HepG2 (cell line): ENCODE data around the gene RSPH1. TPM values are rescaled to one million over a fixed set of nuclear protein-coding genes. Genes with fewer than 3 reads are reported as not detected.
A peak's percentile ranks its signal among the peaks of the same experiment; 100 is the strongest.

ENCODE experiments used
- ATAC-seq: fragments of 200-7000 bp; cut with Tn5 transposase; 3 replicates; pipeline ENCODE4 v1.9.1; 2020; ENCODE audit warnings: mild to moderate bottlenecking, moderate library complexity
- BruUV-seq: library from RNA; stranded (reverse); fragments of 400-500 nt; replicated peaks from 2 replicates; lab custom pipeline; 2021; lab: Mats Ljungman, UMichigan
- CTCF ChIA-PET: fragments of 300-600 bp; formaldehyde crosslinking; extraction: SDS; loops from one replicate; lab custom pipeline; 2021; ENCODE audit warnings: low total read pairs, inconsistent platforms, low intra/inter-chr PET ratio; lab: Yijun Ruan, JAX
- POLR2A ChIA-PET: fragments of 350-600 bp; sonication (Branson Sonifier 250); formaldehyde crosslinking; loops from one replicate; lab custom pipeline; 2020; ENCODE audit warnings: antibody characterized with exemption, inconsistent platforms; lab: Yijun Ruan, JAX
- DNase-seq: peaks from one replicate; pipeline ENCODE4 v3.0.0-alpha.2; 2015; ENCODE audit warnings: low spot score
- FAIRE-seq: peaks from 3 replicates; lab custom pipeline; 2011; peaks lifted over from hg19 to GRCh38; lab: Jason Lieb, UNC
- H2AFZ ChIP-seq: one replicate; pipeline ENCODE4 v1.6.1; 2011; ENCODE audit warnings: low read length, inconsistent platforms
- H3K27ac ChIP-seq: fragments of 300-600 bp; 3 replicates; pipeline ENCODE4 v1.8.0; 2011; ENCODE audit warnings: mixed run types, mild to moderate bottlenecking, mixed read lengths, low read length, inconsistent platforms; ENCODE audit not compliant: insufficient read depth; ENCODE audit errors: extremely low read length
- H3K27me3 ChIP-seq, 2 experiments: fragments of 200-600 bp in 1 of 2; 2 replicates in 1 of 2; 3 replicates in 1 of 2; pipeline versions ENCODE4 v1.6.0 to v1.8.0; 2011; ENCODE audit warnings: low read length in 2 of 2, mild to moderate bottlenecking in 2 of 2, moderate library complexity in 2 of 2, inconsistent platforms in 1 of 2; ENCODE audit not compliant: insufficient read depth in 2 of 2, control insufficient read depth in 1 of 2
- H3K36me3 ChIP-seq, 2 experiments: fragments of 200-600 bp in 1 of 2; replicated peaks in 1 of 2; 2 replicates in 1 of 2; 3 replicates in 1 of 2; pipeline versions ENCODE4 v1.5.1 to v1.8.0; 2011; ENCODE audit warnings: low read length in 2 of 2, inconsistent platforms in 1 of 2; ENCODE audit not compliant: insufficient read depth in 2 of 2, control insufficient read depth in 1 of 2
- H3K4me1 ChIP-seq: 2 replicates; pipeline ENCODE4 v1.5.1; 2012; ENCODE audit warnings: low read length, inconsistent platforms; ENCODE audit not compliant: insufficient read depth
- H3K4me2 ChIP-seq: 2 replicates; pipeline ENCODE4 v1.6.0; 2011; ENCODE audit warnings: low read depth, low read length, inconsistent platforms
- H3K4me3 ChIP-seq, 3 experiments: fragments of 200-600 bp in 1 of 3; sonication (generic), shearing (Covaris generic) in 1 of 3; replicated peaks in 1 of 3; 2 replicates each; pipeline ENCODE4 v1.5.1; 2011 to 2016; ENCODE audit warnings: low read length in 3 of 3, inconsistent platforms in 2 of 3, low read depth in 2 of 3, mild to moderate bottlenecking in 2 of 3, control low read depth in 1 of 3, mixed read lengths in 1 of 3; ENCODE audit not compliant: insufficient read depth in 1 of 3
- H3K79me2 ChIP-seq: one replicate; pipeline ENCODE4 v1.6.1; 2011; ENCODE audit warnings: low read length, inconsistent platforms; ENCODE audit not compliant: insufficient read depth
- H3K9ac ChIP-seq: 2 replicates; pipeline ENCODE4 v1.6.0; 2011; ENCODE audit warnings: mild to moderate bottlenecking, low read depth, low read length, inconsistent platforms; ENCODE audit not compliant: insufficient read depth
- H3K9me3 ChIP-seq: 2 replicates; pipeline ENCODE4 v1.5.1; 2012; ENCODE audit warnings: mild to moderate bottlenecking, low read length
- H4K20me1 ChIP-seq: 2 replicates; pipeline ENCODE4 v1.6.0; 2011; ENCODE audit warnings: inconsistent platforms, mild to moderate bottlenecking, low read length, moderate library complexity; ENCODE audit not compliant: insufficient read depth
- AKNA ChIP-seq: sonication (generic); formaldehyde crosslinking; IDR thresholded peaks from 2 replicates; pipeline ENCODE4 v1.4.0; 2020; ENCODE audit warnings: missing genetic modification reagents, borderline replicate concordance
- CTCF ChIP-seq: sonication (generic); formaldehyde crosslinking; IDR thresholded peaks from 2 replicates; pipeline ENCODE4 v1.5.0; 2020; ENCODE audit warnings: mild to moderate bottlenecking, missing genetic modification reagents, moderate library complexity
- MAF1 ChIP-seq: sonication (generic); formaldehyde crosslinking; IDR thresholded peaks from 2 replicates; pipeline ENCODE4 v1.5.0; 2020; ENCODE audit warnings: missing genetic modification reagents, borderline replicate concordance
- MAFF ChIP-seq: IDR thresholded peaks from 2 replicates; pipeline ENCODE4 v1.6.1; 2011; ENCODE audit warnings: low read depth, low read length, improper control_type of control experiment
- MAFK ChIP-seq, 2 experiments: IDR thresholded peaks in 1 of 2; conservative IDR thresholded peaks in 1 of 2; 2 replicates each; pipeline ENCODE4 v1.6.1; 2011; ENCODE audit warnings: improper control_type of control experiment in 2 of 2, low read length in 2 of 2
- MTF1 ChIP-seq: sonication (generic); formaldehyde crosslinking; IDR thresholded peaks from 2 replicates; pipeline ENCODE4 v1.5.0; 2020; ENCODE audit warnings: missing genetic modification reagents
- MXI1 ChIP-seq: IDR thresholded peaks from 3 replicates; pipeline ENCODE4 v1.6.1; 2012; ENCODE audit warnings: low read depth, low read length, inconsistent platforms, borderline replicate concordance
- NR2F1 ChIP-seq, 2 experiments: fragments of 450-650 bp in 1 of 2; formaldehyde crosslinking in 1 of 2; IDR thresholded peaks; 2 replicates each; pipeline versions ENCODE4 v1.5.0 to v1.6.1; 2016 to 2020; ENCODE audit warnings: mild to moderate bottlenecking in 1 of 2, missing compliant biosample characterization in 1 of 2, missing genetic modification reagents in 1 of 2, moderate library complexity in 1 of 2
- ONECUT2 ChIP-seq: sonication (generic); formaldehyde crosslinking; IDR thresholded peaks from 2 replicates; pipeline ENCODE4 v1.4.0; 2020; ENCODE audit warnings: missing genetic modification reagents
- RAD21 ChIP-seq: fragments of 450-650 bp; formaldehyde crosslinking; IDR thresholded peaks from 2 replicates; pipeline ENCODE4 v1.5.0; 2020; ENCODE audit warnings: mild to moderate bottlenecking
- RFXAP ChIP-seq: sonication (generic); formaldehyde crosslinking; IDR thresholded peaks from 2 replicates; pipeline ENCODE4 v1.4.0; 2020; ENCODE audit warnings: missing genetic modification reagents, borderline replicate concordance
- SP2 ChIP-seq: sonication (generic); formaldehyde crosslinking; IDR thresholded peaks from 2 replicates; pipeline ENCODE4 v1.5.1; 2020; ENCODE audit warnings: mild to moderate bottlenecking, missing genetic modification reagents
- STAG1 ChIP-seq: sonication (generic); formaldehyde crosslinking; IDR thresholded peaks from 2 replicates; pipeline ENCODE4 v1.4.0; 2020; ENCODE audit warnings: missing genetic modification reagents
- TERF1 ChIP-seq: sonication (generic); formaldehyde crosslinking; IDR thresholded peaks from 2 replicates; pipeline ENCODE4 v1.8.0; 2022; ENCODE audit warnings: mild to moderate bottlenecking, missing genetic modification reagents, moderate library complexity
- ZFP37 ChIP-seq: sonication (generic); formaldehyde crosslinking; IDR thresholded peaks from 2 replicates; pipeline ENCODE4 v1.4.0; 2020; ENCODE audit warnings: missing genetic modification reagents, borderline replicate concordance
- ZNF317 ChIP-seq: sonication (generic); formaldehyde crosslinking; IDR thresholded peaks from 2 replicates; pipeline ENCODE4 v1.5.0; 2020; ENCODE audit warnings: mild to moderate bottlenecking, missing genetic modification reagents
- ZNF589 ChIP-seq: sonication (generic); formaldehyde crosslinking; conservative IDR thresholded peaks from 2 replicates; pipeline ENCODE4 v1.8.0; 2022; ENCODE audit warnings: mild to moderate bottlenecking, moderate library complexity, missing genetic modification reagents
- ZSCAN12 ChIP-seq: sonication (generic); formaldehyde crosslinking; IDR thresholded peaks from 2 replicates; pipeline ENCODE4 v1.9.0; 2021; ENCODE audit warnings: mild to moderate bottlenecking, missing genetic modification reagents
- whole genome bisulfite sequencing: methylation state at CpG from one replicate; pipeline ENCODE4 v1.1.6; 2017; ENCODE audit warnings: low lambda C conversion rate; 5-methylcytosine and 5-hydroxymethylcytosine counted together
- in situ Hi-C: cut with HindIII; loops from 2 replicates; pipeline ENCODE4 v1.10.0; 2017; ENCODE audit warnings: low pct_unique_long_range_greater_than_20kb; ENCODE audit not compliant: extremely low pct_ligation_motif_present
- intact Hi-C: fragments of 100-400 bp; cut with micrococcal nuclease; formaldehyde crosslinking; loops from one replicate; pipeline ENCODE4 v1.10.0; 2022; ENCODE audit not compliant: unreplicated experiment
- polyA plus RNA-seq, 8 experiments: library from polyadenylated mRNA; depleted of rRNA in 3 of 8; stranded (reverse) in 7 of 8; unstranded in 1 of 8; fragments of >200 nt; fragmentation: Illumina TruSeq in 4 of 8; extraction: Trizol in 4 of 8; gene quantifications; 2 replicates each; pipeline versions ENCODE4 v1.2.1 to v1.2.3, GENCODE V29; 2011 to 2016; ENCODE audit warnings: low read depth in 4 of 8, missing spikeins in 1 of 8, mixed read lengths in 1 of 8; ENCODE audit not compliant: insufficient read depth in 1 of 8
- total RNA-seq, 5 experiments: library from RNA; depleted of rRNA; stranded (reverse); fragments of >200 nt; fragmentation: Illumina TruSeq; extraction: Trizol; gene quantifications; 2 replicates each; pipeline ENCODE4 v1.2.3, GENCODE V29; 2016; ENCODE audit warnings: low read depth in 1 of 5

Gene RSPH1
- total and polyA plus RNA-seq, 2 of the 13 experiments (the other 11 are each of a cell fraction or from before 2014, with no cell fraction given): not detected

GRCh38 chr21:42539931-42540343 is 43.9 kb upstream of the RSPH1 start:
- H3K4me3 ChIP-seq: no peak overlapping the region
- no peaks in the 10 kb centered on the region for H3K4me1 ChIP-seq
- TF ChIP-seq AKNA (CRISPR knock-in tag) (no peak), RAD21 (CRISPR knock-in tag) (0 out of 2 replicates have a peak, but pooled peaks have one; percentile 25), MAF1 (CRISPR knock-in tag) (no peak), TERF1 (CRISPR knock-in tag) (no peak), SP2 (CRISPR knock-in tag) (no peak), STAG1 (CRISPR knock-in tag) (peak; percentile 62), RFXAP (CRISPR knock-in tag) (no peak), ONECUT2 (CRISPR knock-in tag) (no peak), NR2F1 (CRISPR knock-in tag; IDR thresholded peaks at IDR 0.05) (no peak), ZNF317 (CRISPR knock-in tag) (no peak), MTF1 (CRISPR knock-in tag) (no peak), CTCF (peak; percentile 61), MXI1 (no peak), ZFP37 (no peak), MAFF (peak; percentile 70), ZNF589 (CRISPR knock-in tag) (no peak), MAFK (conservative IDR thresholded peaks at IDR 0.05 in 1 of 2, IDR thresholded peaks at IDR 0.05 in 1 of 2; ENCODE audit: low read length in 2 of 2) (peak; percentile 70 to 74; a peak in 3 of 4 replicates), ZSCAN12 (CRISPR knock-in tag) (no peak)

More at GRCh38 chr21:42539931-42540343, 43.9 kb upstream of the RSPH1 start:
- no peaks in the 10 kb centered on the region for H3K9me3 ChIP-seq
- intact Hi-C loops (no loop called here), in situ Hi-C loops (no loop called here)
- H3K36me3 ChIP-seq: no peaks in the 10 kb centered on the region
- no peak for FAIRE-seq
- H3K79me2 ChIP-seq: no peaks in the 10 kb centered on the region
- BruUV-seq: no TSS peak
- ChIA-PET CTCF (no interaction called here), POLR2A (no interaction called here)
- peaks cover 0 to 3% of the 10 kb centered on the region in 2 experiments; a peak in 2 of 5 replicates for H3K27me3 ChIP-seq
- H2AFZ ChIP-seq: no peak overlapping the region
- H3K9ac ChIP-seq: no peak overlapping the region
- DNase-seq: no peak
- WGBS: 73% methylated on average over 5 of the region's 7 CpGs
- no peak overlapping the region for H3K4me2 ChIP-seq
- ATAC-seq: peak; percentile 69
- H4K20me1 ChIP-seq: no peaks in the 10 kb centered on the region
- no peak overlapping the region for H3K27ac ChIP-seq
